ENCODE measurements around the gene CLDN17. TPM values are rescaled to one million over a fixed set of nuclear protein-coding genes. Genes with fewer than 3 reads are reported as not detected.

Gene CLDN17
- total RNA-seq, 1 experiment from 2014 or later = not detected

- H3K27ac ChIP-seq (ENCODE audit: low read length) = no peak overlapping the region
- no TSS peak for BruUV-seq (replicated peaks)
- DNase-seq (ENCODE audit: low read depth, low spot score) = no peak
These were observed 19.9 kb downstream of the CLDN17 start for GRCh38 chr21:30146558-30147282.

DNA sequence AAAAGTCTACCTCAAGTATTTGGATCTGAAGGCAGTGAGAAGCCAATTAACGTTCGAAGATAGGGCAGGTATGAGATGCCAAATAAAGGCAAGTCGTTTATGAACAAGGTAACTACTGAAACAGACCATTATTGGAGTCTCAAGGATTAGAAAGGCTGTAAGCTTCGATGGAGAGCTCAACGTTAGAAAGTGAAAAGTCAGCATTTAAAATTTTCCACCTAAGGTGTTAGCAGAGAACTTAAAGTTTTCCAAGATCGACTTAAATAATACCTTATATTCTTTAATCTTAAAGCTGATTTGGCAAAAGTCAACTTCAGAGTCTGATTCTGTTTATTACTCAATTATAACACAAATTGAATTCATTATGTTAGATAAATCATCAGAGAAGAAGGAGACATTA is 28.1 kb downstream of the CLDN17 start:
- no peak for TF ChIP-seq CTCF (IDR thresholded peaks at IDR 0.05)
- TF ChIP-seq, protein P1, sequence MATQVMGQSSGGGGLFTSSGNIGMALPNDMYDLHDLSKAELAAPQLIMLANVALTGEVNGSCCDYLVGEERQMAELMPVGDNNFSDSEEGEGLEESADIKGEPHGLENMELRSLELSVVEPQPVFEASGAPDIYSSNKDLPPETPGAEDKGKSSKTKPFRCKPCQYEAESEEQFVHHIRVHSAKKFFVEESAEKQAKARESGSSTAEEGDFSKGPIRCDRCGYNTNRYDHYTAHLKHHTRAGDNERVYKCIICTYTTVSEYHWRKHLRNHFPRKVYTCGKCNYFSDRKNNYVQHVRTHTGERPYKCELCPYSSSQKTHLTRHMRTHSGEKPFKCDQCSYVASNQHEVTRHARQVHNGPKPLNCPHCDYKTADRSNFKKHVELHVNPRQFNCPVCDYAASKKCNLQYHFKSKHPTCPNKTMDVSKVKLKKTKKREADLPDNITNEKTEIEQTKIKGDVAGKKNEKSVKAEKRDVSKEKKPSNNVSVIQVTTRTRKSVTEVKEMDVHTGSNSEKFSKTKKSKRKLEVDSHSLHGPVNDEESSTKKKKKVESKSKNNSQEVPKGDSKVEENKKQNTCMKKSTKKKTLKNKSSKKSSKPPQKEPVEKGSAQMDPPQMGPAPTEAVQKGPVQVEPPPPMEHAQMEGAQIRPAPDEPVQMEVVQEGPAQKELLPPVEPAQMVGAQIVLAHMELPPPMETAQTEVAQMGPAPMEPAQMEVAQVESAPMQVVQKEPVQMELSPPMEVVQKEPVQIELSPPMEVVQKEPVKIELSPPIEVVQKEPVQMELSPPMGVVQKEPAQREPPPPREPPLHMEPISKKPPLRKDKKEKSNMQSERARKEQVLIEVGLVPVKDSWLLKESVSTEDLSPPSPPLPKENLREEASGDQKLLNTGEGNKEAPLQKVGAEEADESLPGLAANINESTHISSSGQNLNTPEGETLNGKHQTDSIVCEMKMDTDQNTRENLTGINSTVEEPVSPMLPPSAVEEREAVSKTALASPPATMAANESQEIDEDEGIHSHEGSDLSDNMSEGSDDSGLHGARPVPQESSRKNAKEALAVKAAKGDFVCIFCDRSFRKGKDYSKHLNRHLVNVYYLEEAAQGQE (IDR thresholded peaks at IDR 0.05; ENCODE audit: insufficient read depth in 1 of 2, low read depth in 2 of 2, low read length in 1 of 2) = no peak
- TF ChIP-seq SIN3A (IDR thresholded peaks at IDR 0.05; ENCODE audit: borderline replicate concordance, insufficient read depth, low read depth, low read length) = no peak
- no peak for TF ChIP-seq TCF7L2 (IDR thresholded peaks at IDR 0.05; ENCODE audit: low read depth, low read length)
- TF ChIP-seq POLR2AphosphoS5 (IDR thresholded peaks at IDR 0.05; ENCODE audit: low read depth, low read length) = no peak
- no peak overlapping the region for H3K4me3 ChIP-seq (ENCODE audit: low read depth in 2 of 2, low read length in 2 of 2)
- ATAC-seq = no peak
- H3K4me1 ChIP-seq (ENCODE audit: control insufficient read depth, insufficient read depth, low read length) = no peaks in the 10 kb centered on the region
- no peak overlapping the region for H3K27ac ChIP-seq (ENCODE audit: low read length)
- DNase-seq (ENCODE audit: low read depth, low spot score) = no peak
- no peaks in the 10 kb centered on the region for H3K9me3 ChIP-seq (ENCODE audit: control insufficient read depth, insufficient read depth, low read depth, low read length)
- CTCF ChIA-PET = no interaction called here
- intact Hi-C loops (cut with micrococcal nuclease; ENCODE audit: unreplicated experiment) (loop anchor here (10.0 kb wide), 1 partner anchor 64 kb away; no protein-coding TSS in a partner anchor), in situ Hi-C loops (cut with HindIII; ENCODE audit: low pct_unique_long_range_greater_than_20kb, low sequenced_read_pairs) (no loop called here)
- BruUV-seq (replicated peaks) = no TSS peak
- no peaks in the 10 kb centered on the region for H3K27me3 ChIP-seq (ENCODE audit: control insufficient read depth, insufficient read depth, low read length)
- POLR2A ChIA-PET = no interaction called here
- H3K36me3 ChIP-seq (ENCODE audit: control insufficient read depth, insufficient read depth, low read length) = no peaks in the 10 kb centered on the region

More at GRCh38 chr21:30146558-30147282, 19.9 kb downstream of the CLDN17 start:
- H3K4me3 ChIP-seq (ENCODE audit: low read depth in 2 of 2, low read length in 2 of 2) = no peak overlapping the region
- no peaks in the 10 kb centered on the region for H3K27me3 ChIP-seq (ENCODE audit: control insufficient read depth, insufficient read depth, low read length)
- no peaks in the 10 kb centered on the region for H3K36me3 ChIP-seq (ENCODE audit: control insufficient read depth, insufficient read depth, low read length)
- H3K4me1 ChIP-seq (ENCODE audit: control insufficient read depth, insufficient read depth, low read length) = no peaks in the 10 kb centered on the region
- in situ Hi-C loops (cut with HindIII; ENCODE audit: low pct_unique_long_range_greater_than_20kb, low sequenced_read_pairs) = no loop called here
- ChIA-PET POLR2A (no interaction called here), CTCF (no interaction called here)
- TF ChIP-seq SIN3A (IDR thresholded peaks at IDR 0.05; ENCODE audit: borderline replicate concordance, insufficient read depth, low read depth, low read length) (no peak), CTCF (IDR thresholded peaks at IDR 0.05) (no peak), TCF7L2 (IDR thresholded peaks at IDR 0.05; ENCODE audit: low read depth, low read length) (no peak), POLR2AphosphoS5 (IDR thresholded peaks at IDR 0.05; ENCODE audit: low read depth, low read length) (no peak)
- TF ChIP-seq, protein P1 (IDR thresholded peaks at IDR 0.05; ENCODE audit: insufficient read depth in 1 of 2, low read depth in 2 of 2, low read length in 1 of 2) = no peak
- ATAC-seq = no peak
- H3K9me3 ChIP-seq (ENCODE audit: control insufficient read depth, insufficient read depth, low read depth, low read length) = no peaks in the 10 kb centered on the region
- intact Hi-C loops (cut with micrococcal nuclease; ENCODE audit: unreplicated experiment) = no loop called here

All from Panc1 (cell line).